LNCaP clone FGC (cell line): Measurements from ENCODE around the gene KDM5C.

Experiments used
- DNase-seq: peaks from one replicate; pipeline ENCODE4 v3.0.0-alpha.2; 2011; ENCODE audit warnings: low read depth
- H3K4me3 ChIP-seq: 2 replicates; pipeline ENCODE4 v1.5.1; 2011; ENCODE audit warnings: mild to moderate bottlenecking, low read depth, low read length, control low read depth
- TF ChIP-seq, protein P1 (sequence below): IDR thresholded peaks from 2 replicates; pipeline ENCODE4 v1.5.1; 2012; ENCODE audit warnings: mild to moderate bottlenecking; ENCODE audit not compliant: control insufficient read depth, insufficient read depth; ENCODE audit errors: extremely low read depth

The KDM5C gene

DNA sequence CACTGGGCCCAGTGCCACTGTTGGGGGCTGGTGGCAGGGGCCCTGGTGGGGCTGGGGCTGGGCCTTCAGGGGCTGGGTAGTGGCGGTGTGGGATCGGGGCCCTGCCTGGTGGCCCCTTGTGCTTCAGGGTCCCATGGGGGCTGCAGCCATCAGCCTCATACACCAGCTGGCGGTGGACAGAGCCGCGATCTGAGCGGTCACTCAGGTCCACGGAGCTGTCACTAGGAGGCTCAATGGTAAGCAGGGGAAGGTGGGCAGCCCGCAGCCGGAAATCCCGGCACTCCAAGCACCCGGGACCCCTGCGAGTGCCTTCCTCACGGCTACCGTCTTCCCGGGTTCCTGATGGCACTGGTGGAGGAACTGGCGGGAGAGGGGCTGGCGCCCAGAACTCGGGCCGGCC, 25.5 kb upstream of the KDM5C start:
- H3K4me3 ChIP-seq = no peak overlapping the region
- TF ChIP-seq, protein P1, sequence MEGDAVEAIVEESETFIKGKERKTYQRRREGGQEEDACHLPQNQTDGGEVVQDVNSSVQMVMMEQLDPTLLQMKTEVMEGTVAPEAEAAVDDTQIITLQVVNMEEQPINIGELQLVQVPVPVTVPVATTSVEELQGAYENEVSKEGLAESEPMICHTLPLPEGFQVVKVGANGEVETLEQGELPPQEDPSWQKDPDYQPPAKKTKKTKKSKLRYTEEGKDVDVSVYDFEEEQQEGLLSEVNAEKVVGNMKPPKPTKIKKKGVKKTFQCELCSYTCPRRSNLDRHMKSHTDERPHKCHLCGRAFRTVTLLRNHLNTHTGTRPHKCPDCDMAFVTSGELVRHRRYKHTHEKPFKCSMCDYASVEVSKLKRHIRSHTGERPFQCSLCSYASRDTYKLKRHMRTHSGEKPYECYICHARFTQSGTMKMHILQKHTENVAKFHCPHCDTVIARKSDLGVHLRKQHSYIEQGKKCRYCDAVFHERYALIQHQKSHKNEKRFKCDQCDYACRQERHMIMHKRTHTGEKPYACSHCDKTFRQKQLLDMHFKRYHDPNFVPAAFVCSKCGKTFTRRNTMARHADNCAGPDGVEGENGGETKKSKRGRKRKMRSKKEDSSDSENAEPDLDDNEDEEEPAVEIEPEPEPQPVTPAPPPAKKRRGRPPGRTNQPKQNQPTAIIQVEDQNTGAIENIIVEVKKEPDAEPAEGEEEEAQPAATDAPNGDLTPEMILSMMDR = no peak

DNA sequence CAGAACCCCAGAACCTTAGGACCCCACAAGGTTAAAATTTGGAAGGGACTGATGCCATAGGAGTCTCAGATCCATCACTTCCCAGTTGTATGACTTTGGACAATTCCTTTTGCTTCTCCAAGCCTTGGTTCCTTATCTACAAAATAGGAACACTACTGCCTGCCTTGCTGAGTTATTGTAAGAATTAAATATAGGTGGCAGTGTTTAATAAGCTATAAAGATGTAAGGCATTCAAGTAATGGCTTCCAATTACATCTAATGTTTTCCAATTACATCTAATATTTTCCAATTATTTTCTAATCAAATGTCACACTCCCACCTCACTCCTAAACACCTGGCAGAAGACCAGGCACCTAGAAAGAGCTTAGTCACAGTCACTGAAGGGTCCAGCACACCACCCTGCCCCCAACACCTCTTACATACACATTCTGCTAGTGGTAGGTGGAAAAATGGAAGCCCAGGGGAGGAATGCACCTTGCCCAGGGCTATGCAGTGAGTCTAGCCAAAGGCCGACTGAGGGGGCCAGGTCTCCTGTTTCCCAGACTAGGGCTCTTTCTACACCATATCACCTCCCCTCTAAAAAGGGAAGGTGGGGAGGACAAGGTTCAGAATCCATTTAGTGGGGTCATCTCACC, 24.5 kb upstream of the KDM5C start:
- DNase-seq = no peak
- no peak overlapping the region for H3K4me3 ChIP-seq
- TF ChIP-seq, protein P1 = no peak

More for the DNA sequence above, 25.5 kb upstream of the KDM5C start:
- DNase-seq = no peak

DNA sequence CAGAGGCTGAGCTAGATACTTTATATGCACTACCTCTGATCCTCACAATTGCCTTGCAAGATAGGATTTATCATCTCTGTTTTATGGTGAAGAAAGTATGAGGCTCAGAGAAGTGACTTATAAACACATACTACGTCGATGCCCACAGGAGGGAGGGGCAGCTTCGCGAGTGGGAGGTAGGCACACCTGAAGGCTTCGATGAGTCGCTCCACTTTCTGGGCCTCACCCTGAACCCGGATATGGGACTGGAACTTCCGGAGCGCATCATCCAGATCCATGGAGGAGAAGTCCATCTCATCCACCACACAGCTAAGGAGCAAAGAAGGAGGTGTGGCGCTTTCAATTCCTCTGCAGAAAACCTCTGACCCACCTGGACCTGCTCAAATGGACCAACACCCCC, 22.9 kb upstream of the KDM5C start:
- no peak for DNase-seq
- TF ChIP-seq, protein P1 = no peak
- no peak overlapping the region for H3K4me3 ChIP-seq

DNA sequence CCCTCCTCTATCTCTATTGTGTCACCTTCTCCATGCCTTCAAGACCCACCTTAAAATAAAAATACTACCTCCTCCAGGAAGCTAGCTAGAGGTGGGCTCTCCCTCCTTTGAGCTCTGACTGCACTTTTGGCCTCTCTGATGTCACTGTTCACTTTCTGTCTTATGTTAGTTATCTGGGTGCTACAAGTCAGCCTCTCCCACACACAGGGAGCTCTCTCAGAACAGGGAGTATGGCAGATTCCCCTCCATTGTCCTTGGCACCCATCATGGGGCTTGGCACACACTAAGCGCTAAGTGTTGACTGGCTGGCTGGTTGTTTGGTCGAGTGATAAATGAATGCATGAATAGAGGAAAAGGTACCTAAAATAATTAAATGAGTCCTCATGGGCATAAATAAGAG, 21.2 kb upstream of the KDM5C start:
- no peak overlapping the region for H3K4me3 ChIP-seq
- no peak for DNase-seq
- TF ChIP-seq, protein P1 = no peak

DNA sequence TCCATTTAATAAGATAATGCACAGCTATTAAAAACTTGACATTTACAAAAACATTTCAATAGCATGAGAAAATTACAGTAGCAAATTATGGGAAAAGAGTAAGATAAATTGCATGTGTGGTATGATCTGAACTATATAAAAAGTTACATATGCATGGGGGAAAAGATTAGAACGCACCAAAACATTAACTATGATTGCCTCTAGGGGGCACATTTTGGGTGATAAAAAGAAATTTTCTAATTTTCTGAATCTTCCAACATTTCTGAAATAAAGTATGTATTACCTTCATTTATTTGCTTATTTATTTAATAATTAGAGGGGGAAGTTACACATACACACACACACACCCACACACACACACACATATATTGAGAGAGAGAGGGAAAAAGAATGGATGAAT, 19.6 kb upstream of the KDM5C start:
- no peak for DNase-seq
- H3K4me3 ChIP-seq = no peak overlapping the region
- TF ChIP-seq, protein P1 = no peak

DNA sequence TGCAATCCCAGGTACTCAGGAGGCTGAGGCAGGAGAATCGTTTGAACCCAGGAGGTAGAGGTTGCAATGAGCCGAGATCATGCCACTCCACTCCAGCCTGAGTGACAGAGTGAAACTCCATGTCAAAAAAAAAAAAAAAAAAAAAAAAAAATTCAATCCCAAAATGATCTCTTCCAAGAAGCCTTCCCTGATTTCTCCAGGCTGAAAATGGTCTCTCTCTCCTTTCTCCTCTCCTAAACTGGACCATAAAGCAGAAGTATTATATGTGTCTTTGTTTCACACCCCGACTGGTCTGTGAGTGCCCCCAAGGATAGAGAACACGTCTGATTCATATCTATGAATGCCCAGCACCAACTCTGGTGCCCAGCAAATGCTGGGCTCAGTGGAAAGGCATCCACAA, 17.3 kb upstream of the KDM5C start:
- DNase-seq = no peak
- H3K4me3 ChIP-seq = no peak overlapping the region
- TF ChIP-seq, protein P1 = no peak

DNA sequence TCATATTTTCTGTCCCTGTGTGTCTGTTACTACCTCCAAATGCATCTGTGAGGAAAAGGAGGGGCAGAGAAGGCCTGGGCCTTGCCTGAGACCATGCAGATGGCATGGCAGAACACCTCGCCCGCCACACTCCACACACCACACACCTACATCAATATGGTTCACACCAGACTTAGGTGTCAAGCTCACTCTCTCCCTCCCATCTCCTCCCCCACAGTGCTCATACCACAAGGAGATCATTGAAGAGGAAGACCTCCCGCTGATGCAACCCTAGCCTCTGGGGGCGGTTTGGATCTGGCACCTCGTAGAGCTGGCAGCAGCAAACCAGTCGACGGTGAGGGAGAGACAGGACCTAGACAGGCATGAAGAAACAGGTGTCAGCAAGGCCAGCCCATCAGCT, 16.6 kb upstream of the KDM5C start:
- DNase-seq = no peak
- H3K4me3 ChIP-seq = no peak overlapping the region

More for the DNA sequence above, 16.6 kb upstream of the KDM5C start:
- TF ChIP-seq, protein P1 = no peak
